ENCODE measurements around the gene CCDC157.

Gene CCDC157

DNA sequence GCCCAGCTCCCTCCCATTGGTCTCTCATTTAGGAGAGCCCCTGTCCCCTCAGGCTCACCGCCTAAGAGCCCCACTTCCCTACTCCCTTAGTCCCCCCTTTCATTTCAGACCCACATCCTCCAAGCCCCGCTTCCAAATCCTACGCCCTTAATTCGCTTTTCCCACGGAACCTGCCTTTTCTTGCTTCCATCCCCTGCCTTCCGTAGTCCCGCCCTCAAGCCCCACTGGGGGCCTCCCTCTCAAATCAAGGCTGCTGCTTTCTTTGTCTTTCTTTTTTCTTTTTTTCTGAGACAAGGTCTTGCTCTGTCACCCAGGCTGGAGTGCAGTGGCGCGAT is 396 bp downstream of the CCDC157 start:
- peaks cover 39% of the 10 kb centered on the region for H4K20me1 ChIP-seq (ENCODE audit: insufficient read depth, low read length, poor library complexity, severe bottlenecking)
- TF ChIP-seq, protein P1, sequence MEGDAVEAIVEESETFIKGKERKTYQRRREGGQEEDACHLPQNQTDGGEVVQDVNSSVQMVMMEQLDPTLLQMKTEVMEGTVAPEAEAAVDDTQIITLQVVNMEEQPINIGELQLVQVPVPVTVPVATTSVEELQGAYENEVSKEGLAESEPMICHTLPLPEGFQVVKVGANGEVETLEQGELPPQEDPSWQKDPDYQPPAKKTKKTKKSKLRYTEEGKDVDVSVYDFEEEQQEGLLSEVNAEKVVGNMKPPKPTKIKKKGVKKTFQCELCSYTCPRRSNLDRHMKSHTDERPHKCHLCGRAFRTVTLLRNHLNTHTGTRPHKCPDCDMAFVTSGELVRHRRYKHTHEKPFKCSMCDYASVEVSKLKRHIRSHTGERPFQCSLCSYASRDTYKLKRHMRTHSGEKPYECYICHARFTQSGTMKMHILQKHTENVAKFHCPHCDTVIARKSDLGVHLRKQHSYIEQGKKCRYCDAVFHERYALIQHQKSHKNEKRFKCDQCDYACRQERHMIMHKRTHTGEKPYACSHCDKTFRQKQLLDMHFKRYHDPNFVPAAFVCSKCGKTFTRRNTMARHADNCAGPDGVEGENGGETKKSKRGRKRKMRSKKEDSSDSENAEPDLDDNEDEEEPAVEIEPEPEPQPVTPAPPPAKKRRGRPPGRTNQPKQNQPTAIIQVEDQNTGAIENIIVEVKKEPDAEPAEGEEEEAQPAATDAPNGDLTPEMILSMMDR (conservative IDR thresholded peaks at IDR 0.05; ENCODE audit: low read length) = no peak
- no peak for TF ChIP-seq EZH2phosphoT487 (IDR thresholded peaks at IDR 0.05; ENCODE audit: borderline replicate concordance)
- H3K9me3 ChIP-seq (ENCODE audit: insufficient read depth, low read depth, low read length) = no peaks in the 10 kb centered on the region
- H3K4me2 ChIP-seq (ENCODE audit: low read depth, low read length, poor library complexity, severe bottlenecking) = peak overlapping the region; percentile 94
- peak overlapping the region; percentile 90 for H3K4me3 ChIP-seq (ENCODE audit: low read length, poor library complexity, severe bottlenecking)
- no peaks in the 10 kb centered on the region for H3F3A ChIP-seq (ENCODE audit: low read depth)
- H3K9ac ChIP-seq (ENCODE audit: low read depth, low read length, poor library complexity, severe bottlenecking) = peak overlapping the region; percentile 83
- H3K27me3 ChIP-seq (ENCODE audit: insufficient read depth, low read length, poor library complexity, severe bottlenecking) = no peaks in the 10 kb centered on the region
- no peaks in the 10 kb centered on the region for H3K9me2 ChIP-seq (replicated peaks; ENCODE audit: low read depth, low read length)
- peaks cover 43% of the 10 kb centered on the region for H3K79me2 ChIP-seq (ENCODE audit: insufficient read depth, low read length)
- peaks cover 30% of the 10 kb centered on the region for H3K4me1 ChIP-seq (ENCODE audit: insufficient read depth, low read length, poor library complexity, severe bottlenecking)
- peak overlapping the region; percentile 69 for H2AFZ ChIP-seq (ENCODE audit: low read length)
- peaks cover 8% of the 10 kb centered on the region; the same call in 1 of the 2 replicates for H3K36me3 ChIP-seq (ENCODE audit: insufficient read depth, low read length)

DNA sequence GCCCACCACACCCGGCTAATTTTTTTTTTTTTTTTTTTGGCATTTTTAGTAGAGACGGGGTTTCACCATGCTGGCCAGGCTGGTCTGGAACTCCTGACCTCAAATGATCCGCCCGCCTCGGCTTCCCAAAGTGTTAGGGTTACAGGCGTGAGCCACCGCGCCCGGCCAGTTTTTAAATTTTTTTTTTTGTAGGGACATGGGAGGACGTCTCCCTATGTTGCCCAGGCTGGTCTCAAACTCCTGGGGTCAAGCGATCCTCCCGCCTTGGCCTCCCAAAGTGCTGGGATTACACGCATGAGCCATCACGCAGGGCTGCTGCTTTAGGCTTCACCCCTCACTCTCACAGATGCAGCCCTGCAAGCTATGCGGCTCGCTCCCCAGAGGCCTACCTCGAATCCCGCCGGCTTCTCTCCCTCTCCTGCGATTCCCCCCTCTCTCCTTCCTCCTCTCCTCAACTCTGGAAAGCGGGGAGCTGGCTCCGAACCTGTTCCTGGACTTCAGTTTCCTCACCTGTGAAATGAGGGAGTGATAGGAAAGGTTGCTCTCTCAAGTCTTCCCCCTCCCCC is 926 bp downstream of the CCDC157 start:
- H3K4me3 ChIP-seq (ENCODE audit: low read length, poor library complexity, severe bottlenecking) = peak overlapping the region; percentile 90
- no peaks in the 10 kb centered on the region for H3K9me2 ChIP-seq (replicated peaks; ENCODE audit: low read depth, low read length)
- H3K36me3 ChIP-seq (ENCODE audit: insufficient read depth, low read length) = peaks cover 3% of the 10 kb centered on the region; the same call in 1 of the 2 replicates
- no peak for TF ChIP-seq EZH2phosphoT487 (IDR thresholded peaks at IDR 0.05; ENCODE audit: borderline replicate concordance)
- TF ChIP-seq, protein P1 (conservative IDR thresholded peaks at IDR 0.05; ENCODE audit: low read length) = no peak
- no peaks in the 10 kb centered on the region for H3K9me3 ChIP-seq (ENCODE audit: insufficient read depth, low read depth, low read length)
- H3F3A ChIP-seq (ENCODE audit: low read depth) = no peaks in the 10 kb centered on the region
- peaks cover 35% of the 10 kb centered on the region for H4K20me1 ChIP-seq (ENCODE audit: insufficient read depth, low read length, poor library complexity, severe bottlenecking)
- H3K27me3 ChIP-seq (ENCODE audit: insufficient read depth, low read length, poor library complexity, severe bottlenecking) = no peaks in the 10 kb centered on the region
- H3K4me2 ChIP-seq (ENCODE audit: low read depth, low read length, poor library complexity, severe bottlenecking) = peak overlapping the region; percentile 94
- no peak overlapping the region for H2AFZ ChIP-seq (ENCODE audit: low read length)
- peaks cover 37% of the 10 kb centered on the region for H3K79me2 ChIP-seq (ENCODE audit: insufficient read depth, low read length)
- peaks cover 26% of the 10 kb centered on the region for H3K4me1 ChIP-seq (ENCODE audit: insufficient read depth, low read length, poor library complexity, severe bottlenecking)
- H3K9ac ChIP-seq (ENCODE audit: low read depth, low read length, poor library complexity, severe bottlenecking) = no peak overlapping the region

DNA sequence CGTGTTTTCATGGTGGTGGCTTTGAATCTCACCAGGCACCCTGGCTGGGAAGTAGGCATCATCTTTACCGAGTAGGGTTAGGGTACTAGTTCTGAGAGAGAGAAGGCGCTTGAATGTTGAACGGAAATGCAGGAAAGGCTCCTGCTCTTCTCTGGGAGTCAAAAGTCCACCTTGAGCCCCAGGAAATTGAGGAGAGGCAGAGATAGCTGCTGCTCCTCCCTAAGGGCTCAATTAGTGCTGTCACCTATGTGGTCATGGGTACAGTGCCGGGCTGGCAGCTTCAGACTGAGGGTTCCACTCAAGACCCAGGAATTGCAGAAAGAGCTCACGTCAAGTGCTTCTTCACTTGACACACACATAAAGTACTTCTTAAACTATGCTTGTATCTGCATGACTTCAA is 1.7 kb downstream of the CCDC157 start:
- no peak overlapping the region for H2AFZ ChIP-seq (ENCODE audit: low read length)
- H3K4me3 ChIP-seq (ENCODE audit: low read length, poor library complexity, severe bottlenecking) = no peak overlapping the region
- H3K9ac ChIP-seq (ENCODE audit: low read depth, low read length, poor library complexity, severe bottlenecking) = no peak overlapping the region
- peaks cover 33% of the 10 kb centered on the region for H3K79me2 ChIP-seq (ENCODE audit: insufficient read depth, low read length)
- H3K27me3 ChIP-seq (ENCODE audit: insufficient read depth, low read length, poor library complexity, severe bottlenecking) = no peaks in the 10 kb centered on the region
- TF ChIP-seq, protein P1 (conservative IDR thresholded peaks at IDR 0.05; ENCODE audit: low read length) = no peak
- TF ChIP-seq EZH2phosphoT487 (IDR thresholded peaks at IDR 0.05; ENCODE audit: borderline replicate concordance) = no peak
- H3F3A ChIP-seq (ENCODE audit: low read depth) = no peaks in the 10 kb centered on the region
- no peaks in the 10 kb centered on the region for H3K9me3 ChIP-seq (ENCODE audit: insufficient read depth, low read depth, low read length)
- H4K20me1 ChIP-seq (ENCODE audit: insufficient read depth, low read length, poor library complexity, severe bottlenecking) = peaks cover 31% of the 10 kb centered on the region
- H3K4me1 ChIP-seq (ENCODE audit: insufficient read depth, low read length, poor library complexity, severe bottlenecking) = peaks cover 24% of the 10 kb centered on the region
- no peaks in the 10 kb centered on the region for H3K9me2 ChIP-seq (replicated peaks; ENCODE audit: low read depth, low read length)
- H3K4me2 ChIP-seq (ENCODE audit: low read depth, low read length, poor library complexity, severe bottlenecking) = peak overlapping the region; percentile 9
- H3K36me3 ChIP-seq (ENCODE audit: insufficient read depth, low read length) = no peaks in the 10 kb centered on the region

All from Loucy (cell line).